ENCODE data around the gene OR5H6.

DNA sequence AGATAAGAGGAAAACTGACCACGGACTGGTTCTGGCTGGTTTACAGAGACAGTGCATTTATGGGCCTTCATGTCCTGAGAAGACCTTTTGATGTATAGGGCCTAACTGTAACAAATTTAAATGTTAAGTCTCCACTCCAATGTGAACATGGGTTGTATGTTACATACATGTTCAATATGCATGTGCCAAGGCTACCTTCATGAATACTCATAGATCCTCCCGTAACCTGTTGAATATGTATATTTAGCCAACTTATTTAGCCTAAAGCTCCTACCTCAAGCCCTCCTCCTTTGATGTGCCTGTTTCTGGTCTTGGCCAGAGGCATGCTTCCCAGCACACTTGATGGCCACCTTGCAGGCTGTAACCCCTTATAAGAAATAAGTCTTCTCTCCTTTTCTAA, 18.2 kb downstream of the OR5H6 start, which contains the start of gene OR5H2:
- TF ChIP-seq, protein P1, sequence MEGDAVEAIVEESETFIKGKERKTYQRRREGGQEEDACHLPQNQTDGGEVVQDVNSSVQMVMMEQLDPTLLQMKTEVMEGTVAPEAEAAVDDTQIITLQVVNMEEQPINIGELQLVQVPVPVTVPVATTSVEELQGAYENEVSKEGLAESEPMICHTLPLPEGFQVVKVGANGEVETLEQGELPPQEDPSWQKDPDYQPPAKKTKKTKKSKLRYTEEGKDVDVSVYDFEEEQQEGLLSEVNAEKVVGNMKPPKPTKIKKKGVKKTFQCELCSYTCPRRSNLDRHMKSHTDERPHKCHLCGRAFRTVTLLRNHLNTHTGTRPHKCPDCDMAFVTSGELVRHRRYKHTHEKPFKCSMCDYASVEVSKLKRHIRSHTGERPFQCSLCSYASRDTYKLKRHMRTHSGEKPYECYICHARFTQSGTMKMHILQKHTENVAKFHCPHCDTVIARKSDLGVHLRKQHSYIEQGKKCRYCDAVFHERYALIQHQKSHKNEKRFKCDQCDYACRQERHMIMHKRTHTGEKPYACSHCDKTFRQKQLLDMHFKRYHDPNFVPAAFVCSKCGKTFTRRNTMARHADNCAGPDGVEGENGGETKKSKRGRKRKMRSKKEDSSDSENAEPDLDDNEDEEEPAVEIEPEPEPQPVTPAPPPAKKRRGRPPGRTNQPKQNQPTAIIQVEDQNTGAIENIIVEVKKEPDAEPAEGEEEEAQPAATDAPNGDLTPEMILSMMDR (IDR thresholded peaks at IDR 0.05), result no peak
- no peak for TF ChIP-seq POLR2A (IDR thresholded peaks at IDR 0.05)

Measured in breast epithelium (tissue), 3 donors.